ENCODE results near the gene DHX40.
"Not testable (repeated sequence)": the region's sequence is repeated elsewhere in the genome, so short reads cannot be mapped to it uniquely, and the experiment has no call there.

Gene DHX40

DNA sequence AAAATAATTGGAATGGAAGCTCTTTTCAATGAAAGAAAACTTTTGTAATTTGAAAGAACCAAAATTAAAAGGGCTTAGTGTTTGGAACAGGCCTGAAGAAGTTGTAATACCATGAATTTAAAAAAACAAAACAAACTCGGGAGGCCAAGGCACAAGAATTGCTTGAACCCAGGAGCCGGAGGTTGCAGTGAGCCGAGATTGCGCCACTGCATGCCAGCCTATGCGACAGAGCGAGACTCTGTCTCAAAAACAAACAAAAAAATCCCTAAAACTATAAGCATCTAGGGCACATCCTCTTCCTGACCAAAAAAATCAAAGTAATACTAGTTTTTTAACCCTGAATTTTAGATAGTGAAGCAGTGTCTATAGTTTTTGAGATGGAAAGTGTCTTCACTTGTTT lies 67.0 kb downstream of the DHX40 start:
- DNase-seq = no peak

DNA sequence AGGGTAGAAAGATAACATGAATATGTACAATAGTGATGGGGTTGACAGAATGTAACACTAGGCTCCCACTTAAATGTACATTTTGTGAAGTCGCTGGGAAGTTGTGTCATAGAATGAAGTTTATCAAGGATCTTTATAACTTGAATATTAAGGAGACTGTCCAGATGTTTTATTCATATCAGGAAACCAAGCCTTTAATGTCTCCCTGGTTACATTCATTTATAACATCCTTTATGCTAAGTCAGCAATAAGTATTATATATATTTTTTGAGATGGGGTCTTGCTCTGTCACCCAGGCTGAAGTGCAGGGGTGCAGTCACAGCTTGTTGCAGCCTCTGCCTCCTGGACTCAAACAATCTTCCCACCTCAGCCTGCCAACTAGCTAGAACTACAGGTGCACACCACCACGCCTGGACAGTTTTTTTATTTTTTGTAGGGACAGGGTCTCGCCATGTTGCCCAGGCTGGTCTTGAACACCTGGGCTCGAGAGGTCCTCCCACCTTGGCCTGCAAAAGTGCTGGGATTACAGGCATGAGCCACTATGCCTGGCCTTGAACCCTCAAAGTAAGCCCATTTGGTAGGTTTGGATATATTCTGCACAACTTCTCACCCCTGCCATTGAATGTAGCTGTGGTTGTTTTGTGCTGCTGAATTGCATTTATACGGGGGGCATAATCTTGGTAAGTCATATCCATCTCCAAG lies 68.4 kb downstream of the DHX40 start:
- DNase-seq = no peak

DNA sequence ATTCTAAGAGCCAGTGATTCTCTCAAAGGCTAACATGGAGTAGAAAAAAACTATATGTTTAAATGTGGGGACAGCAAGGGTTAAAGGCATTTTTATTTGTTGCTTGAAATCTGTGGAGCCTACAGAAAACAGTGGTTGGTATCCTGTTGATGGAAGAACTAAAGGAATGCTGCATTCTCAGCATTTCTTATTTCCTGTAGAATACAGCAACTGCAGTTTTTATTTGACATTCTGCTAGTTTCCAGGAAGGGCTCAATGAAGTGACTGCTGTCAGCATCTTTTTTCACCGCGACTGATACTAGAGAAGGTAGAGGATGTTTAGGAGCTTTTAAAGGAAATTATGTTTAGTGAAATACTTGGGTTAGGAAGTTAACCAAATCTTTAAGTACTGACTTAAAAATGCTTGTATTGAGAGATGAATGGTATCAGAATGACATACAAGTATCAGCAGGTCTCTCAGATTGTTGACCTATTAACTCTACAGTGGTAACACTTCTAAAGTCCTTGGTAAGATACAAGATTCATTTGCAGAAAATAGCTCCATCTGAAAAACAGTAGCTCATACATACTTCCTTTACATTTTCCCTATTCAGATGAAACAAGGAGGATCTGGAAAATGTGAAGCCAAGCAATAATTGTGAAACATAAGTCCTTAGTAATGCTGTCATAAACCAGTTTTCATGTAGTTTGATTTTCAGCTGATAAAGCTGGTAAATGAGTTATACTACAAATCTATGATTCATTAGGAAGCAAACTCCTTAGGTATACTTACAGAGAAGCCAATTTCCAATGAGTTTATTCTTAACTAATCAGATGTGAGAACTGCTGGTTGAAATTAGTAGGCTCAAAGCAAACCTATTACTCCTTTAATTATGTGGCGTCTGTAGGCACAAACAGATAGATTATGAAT lies 69.5 kb downstream of the DHX40 start:
- no peak for DNase-seq

DNA sequence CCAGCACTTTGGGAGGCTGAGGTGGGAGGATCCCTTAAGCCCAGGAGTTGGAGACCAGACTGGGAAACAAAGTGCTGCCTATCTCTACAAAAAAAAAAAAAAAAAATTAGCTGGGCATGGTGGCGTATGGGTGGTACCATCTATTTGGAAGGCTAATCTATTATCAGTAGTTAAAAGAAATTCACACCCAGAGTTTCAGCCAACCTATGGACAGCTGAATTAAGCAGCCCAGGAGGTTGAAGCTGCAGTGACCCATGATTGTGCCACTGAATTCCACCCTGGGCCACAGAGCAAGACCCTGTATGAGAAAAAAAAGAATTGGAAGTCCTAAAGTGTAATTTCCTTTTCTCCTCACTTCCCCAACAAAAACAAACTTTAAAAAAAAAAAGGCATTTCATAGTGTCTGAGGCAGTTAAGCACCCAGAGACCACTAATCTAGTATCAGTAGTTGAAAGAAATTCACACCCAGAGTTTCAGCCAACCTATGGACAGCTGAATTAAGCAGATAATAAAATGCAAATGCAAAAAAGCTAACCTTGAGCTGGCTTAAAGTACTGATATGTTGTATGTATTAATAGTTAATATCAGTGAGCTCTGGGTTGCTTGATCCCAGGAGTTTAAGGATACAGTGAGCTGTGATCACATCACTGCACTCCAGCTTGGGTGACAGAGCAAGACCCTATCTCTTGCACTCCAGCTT lies 72.4 kb downstream of the DHX40 start:
- DNase-seq = no peak

DNA sequence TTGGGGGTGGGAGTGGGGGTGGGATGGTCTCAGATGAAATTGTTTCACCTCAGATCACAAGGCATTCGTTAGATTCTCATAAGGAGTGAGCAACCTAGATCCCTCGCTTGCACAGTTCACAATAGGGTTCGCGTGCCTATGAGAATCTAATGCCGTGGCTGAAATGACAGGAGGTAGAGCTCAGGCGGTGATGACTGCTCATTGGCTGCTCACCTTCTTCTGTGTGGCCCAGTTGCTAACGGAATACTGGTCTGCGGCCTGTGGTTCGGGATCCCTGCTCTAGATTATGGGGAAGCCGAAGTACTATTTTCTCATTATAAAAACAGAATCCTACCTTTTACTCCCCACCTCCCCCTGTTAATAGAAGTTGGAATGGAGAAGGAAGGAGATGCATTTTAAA lies 73.1 kb downstream of the DHX40 start:
- no peak for DNase-seq

DNA sequence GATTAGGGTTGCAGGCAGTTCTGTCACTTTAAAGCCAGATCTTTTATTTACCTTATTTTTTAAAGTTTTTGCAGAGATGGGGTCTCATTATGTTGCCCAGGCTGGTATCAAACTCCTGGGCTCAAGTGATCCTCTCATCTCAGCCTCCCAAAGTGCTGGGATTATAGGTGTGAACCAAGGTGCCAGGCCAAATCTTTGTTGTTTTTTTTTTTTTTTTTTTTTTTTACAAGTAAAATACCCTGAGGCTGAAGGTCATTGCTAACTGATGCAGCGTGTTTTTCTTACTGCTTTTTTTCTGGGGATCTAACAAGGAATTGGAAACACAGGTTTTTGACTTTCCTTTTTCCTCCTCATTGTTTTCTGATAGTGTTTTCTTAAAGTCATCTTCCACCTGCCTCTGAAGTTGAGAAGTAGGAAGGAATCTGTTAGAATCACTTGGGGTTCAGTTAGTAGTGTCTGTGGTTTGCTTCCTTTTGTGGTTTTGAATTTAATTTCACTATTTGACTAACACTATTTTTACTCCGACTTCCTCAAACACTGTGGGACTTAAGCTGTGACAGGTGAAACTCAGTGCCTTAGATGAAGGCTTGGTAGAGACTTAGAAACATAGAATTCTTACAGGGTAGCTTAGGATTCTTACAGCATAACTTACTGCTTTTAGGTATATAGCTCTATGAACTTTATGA lies 76.5 kb downstream of the DHX40 start:
- DNase-seq = no peak

DNA sequence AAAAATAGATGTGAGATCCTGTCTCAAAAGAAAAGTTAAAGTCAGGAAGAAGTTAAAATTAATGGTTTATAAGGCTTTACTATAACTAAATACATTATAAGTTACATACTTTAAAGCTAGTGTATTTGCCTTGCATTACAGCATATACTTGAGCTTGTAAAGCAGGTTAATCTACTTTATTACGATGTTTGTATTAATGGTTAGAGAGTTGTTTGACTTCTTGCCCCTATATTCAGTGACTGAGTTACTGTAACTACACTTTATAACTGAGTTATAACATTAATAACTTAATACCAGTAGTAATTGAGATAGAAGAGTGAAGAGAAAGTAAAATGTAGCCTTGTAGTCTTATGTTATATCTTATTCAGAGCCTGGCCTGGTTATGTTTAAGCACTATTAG lies 77.2 kb downstream of the DHX40 start:
- DNase-seq = no peak

DNA sequence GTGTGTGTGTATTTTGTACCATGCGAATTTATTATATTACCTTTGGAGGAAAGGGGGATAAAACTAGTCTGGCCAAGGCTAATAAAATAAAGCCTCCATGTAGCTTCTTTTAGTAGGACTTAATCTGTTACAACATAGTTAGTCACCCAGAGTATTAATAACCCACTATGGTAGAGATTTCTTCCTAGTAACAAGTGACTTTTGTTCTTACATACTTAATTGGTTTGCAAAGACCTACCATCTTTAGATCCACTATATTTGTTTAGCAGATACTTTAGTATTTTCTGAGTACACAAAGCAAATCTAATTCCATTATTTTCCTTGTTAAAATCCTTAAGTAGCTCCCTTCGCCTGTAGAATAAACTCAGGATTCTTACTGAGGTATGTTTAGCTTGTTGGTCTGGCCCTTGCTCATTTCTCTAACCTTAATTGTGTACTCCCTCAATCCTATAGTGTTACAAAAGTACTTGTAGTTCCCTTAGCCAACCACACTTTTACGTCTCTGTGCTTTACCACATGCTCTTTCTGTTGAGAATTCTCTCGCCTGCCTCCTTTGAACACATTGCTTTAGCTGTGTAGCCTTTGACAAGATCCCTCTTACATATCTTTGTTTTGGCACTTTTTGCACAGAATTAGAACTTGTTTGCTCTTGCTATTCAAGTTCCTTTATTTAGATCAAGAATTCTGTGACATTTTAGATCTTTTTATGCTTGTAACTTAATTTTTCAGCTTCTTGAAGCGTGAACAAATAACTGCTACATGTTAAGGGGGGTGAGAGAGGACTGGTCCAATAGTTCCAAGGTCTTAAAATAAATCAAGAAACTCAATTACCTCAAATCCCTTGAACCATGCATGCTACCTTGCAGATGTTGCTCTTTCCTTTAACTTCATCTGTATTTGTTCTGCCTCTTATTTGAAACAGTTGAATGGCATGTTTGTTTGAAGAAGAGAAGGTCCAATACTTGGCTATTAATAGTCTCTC lies 78.0 kb downstream of the DHX40 start:
- no peak for DNase-seq

DNA sequence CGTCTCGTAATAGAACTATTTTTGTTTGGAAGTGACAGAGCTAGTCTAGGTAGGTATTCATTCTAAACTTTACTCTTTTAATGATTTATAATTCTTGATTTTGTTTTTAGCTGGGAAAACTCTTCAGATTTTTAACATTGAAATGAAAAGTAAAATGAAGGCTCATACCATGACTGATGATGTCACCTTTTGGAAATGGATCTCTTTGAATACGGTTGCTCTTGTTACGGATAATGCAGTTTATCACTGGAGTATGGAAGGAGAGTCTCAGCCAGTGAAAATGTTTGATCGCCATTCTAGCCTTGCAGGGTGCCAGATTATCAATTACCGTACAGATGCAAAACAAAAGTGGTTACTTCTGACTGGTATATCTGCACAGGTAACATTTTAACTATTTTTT lies 81.9 kb downstream of the DHX40 start:
- DNase-seq = no peak

DNA sequence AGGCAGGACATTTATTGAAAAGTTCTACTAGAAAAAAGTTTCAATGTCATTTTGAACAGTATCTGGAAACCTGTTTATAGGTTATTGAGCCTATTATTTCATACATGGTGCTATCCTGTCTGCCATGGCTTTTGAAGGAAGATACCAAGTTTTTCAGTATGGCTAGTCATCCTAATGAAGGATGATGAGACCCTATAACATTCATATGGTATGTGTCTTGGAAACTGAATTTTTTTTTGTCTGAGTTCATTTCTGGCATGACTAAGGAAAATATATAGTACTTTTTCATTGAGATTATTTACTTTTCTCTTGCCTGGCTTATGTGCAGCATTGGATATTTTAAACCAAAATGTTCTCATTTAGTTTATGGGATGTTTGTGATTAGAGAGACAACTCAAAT lies 84.5 kb downstream of the DHX40 start:
- DNase-seq = no peak

DNA sequence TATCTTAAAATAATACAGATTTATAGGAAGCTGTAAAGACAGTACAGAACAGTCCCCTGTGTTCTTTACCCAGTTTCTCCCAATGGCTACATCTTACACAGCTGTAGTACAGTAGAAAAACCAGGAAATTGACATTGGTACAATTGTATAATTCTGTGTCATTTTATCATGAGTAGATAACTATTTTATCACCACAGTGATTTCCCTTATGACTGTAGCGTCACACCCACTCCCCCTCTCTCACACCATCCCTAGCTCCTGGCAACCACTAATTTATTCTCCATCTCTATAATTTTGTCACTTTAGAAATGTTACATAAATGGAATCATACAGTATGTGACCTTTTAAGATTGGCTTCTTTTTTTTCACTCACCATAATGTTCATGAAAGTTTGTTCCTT lies 85.2 kb downstream of the DHX40 start:
- no peak for DNase-seq

DNA sequence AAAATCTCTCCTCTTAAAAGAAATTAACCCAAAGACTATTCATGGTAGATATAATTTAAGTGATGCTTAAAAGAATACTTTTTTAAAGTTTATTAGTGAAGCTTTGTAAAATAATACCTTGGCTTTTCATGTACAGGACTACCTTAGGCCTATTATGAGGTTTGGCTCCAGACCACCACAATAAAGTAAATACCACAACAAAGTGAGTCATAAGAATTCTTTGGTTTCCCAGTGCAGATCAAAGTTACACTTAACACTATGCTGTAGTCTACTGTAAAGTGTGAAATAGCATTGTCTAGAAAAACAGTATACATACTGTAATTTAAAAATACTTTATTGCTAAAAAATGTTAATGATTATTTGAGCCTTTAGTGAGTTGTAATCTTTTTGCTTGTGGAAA lies 85.9 kb downstream of the DHX40 start:
- DNase-seq = no peak

DNA sequence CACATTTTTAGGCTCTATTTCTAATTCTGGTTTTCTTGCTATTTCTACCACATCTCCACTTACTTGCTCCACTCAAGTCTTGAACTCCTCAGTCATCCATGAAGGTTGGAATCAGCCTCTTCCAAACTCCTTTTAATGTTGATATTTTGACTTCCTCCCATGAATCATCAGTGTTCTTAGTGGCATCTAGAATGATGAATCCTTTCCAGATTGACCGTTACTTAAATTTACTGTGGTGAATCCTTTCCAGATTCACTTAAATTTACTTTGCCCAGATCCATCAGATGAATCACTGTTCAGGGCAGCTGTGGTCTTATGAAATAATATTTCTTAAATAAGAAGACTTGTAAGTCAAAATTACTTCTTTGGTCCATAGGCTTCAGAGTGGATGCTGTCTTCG lies 86.7 kb downstream of the DHX40 start:
- no peak for DNase-seq

DNA sequence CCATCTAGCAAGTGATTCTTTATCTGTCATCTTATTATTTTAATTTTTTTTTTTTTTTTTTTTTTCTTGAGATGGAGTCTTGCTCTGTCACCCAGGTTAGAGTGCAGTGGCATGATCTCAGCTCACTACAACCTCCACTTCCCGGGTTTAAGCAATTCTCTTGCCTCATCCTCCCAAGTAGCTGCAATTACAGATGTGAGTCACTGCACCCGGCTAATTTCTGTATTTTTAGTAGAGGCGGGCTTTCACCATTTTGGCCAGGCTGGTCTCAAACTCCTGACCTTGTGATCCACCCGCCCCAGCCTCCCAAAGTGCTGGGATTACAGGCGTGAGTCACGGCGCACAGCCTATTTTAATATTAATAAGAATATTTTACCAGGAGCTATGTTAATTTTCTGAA lies 91.2 kb downstream of the DHX40 start:
- DNase-seq = not testable (repeated sequence)
